Endothelial cell of umbilical vein (primary cell): Measurements from ENCODE around the gene IL1RL2. TPM values are rescaled to one million over a fixed set of nuclear protein-coding genes. Genes with fewer than 3 reads are reported as not detected.

Experiments used
- BruUV-seq: library from RNA; stranded (reverse); fragments of 400-500 nt; replicated peaks from 2 replicates; lab custom pipeline; 2021; lab: Mats Ljungman, UMichigan
- CTCF ChIA-PET: fragments of 300-600, 350-600 bp; sonication (Branson Sonifier 250); formaldehyde crosslinking; loops from one replicate; lab custom pipeline; 2021; ENCODE audit warnings: antibody characterized with exemption, inconsistent platforms; lab: Charles Lee
- POLR2A ChIA-PET: fragments of 300-600, 350-600 bp; sonication (Branson Sonifier 250); formaldehyde crosslinking; loops from one replicate; lab custom pipeline; 2021; ENCODE audit warnings: antibody characterized with exemption, inconsistent platforms; lab: Charles Lee
- DNase-seq: peaks from one replicate; pipeline ENCODE4 v3.0.0-alpha.2; 2011; ENCODE audit warnings: low read depth, low spot score
- FAIRE-seq: peaks from 2 replicates; lab custom pipeline; 2011; peaks lifted over from hg19 to GRCh38; lab: Jason Lieb, UNC
- H2AFZ ChIP-seq: 2 replicates; pipeline ENCODE4 v1.6.0; 2012; ENCODE audit warnings: low read depth, low read length, control low read depth, inconsistent platforms
- H3K27ac ChIP-seq: 2 replicates; pipeline ENCODE4 v1.5.1; 2011; ENCODE audit warnings: low read depth, mild to moderate bottlenecking, control low read depth, low read length, moderate library complexity; ENCODE audit not compliant: insufficient read depth
- H3K27me3 ChIP-seq, 2 experiments: 2 replicates each; pipeline versions ENCODE4 v1.6.0 to v1.6.1; 2011; ENCODE audit warnings: low read length in 2 of 2, mixed read lengths in 1 of 2; ENCODE audit not compliant: control insufficient read depth in 2 of 2, insufficient read depth in 2 of 2
- H3K36me3 ChIP-seq, 2 experiments: 2 replicates in 1 of 2; 3 replicates in 1 of 2; pipeline ENCODE4 v1.5.1; 2011; ENCODE audit warnings: low read length in 2 of 2, mild to moderate bottlenecking in 1 of 2, moderate library complexity in 1 of 2; ENCODE audit not compliant: control insufficient read depth in 2 of 2, insufficient read depth in 2 of 2; ENCODE audit errors: extremely low read depth in 1 of 2
- H3K4me1 ChIP-seq: 3 replicates; pipeline ENCODE4 v1.5.1; 2011; ENCODE audit warnings: mild to moderate bottlenecking, low read length; ENCODE audit not compliant: control insufficient read depth, insufficient read depth; ENCODE audit errors: extremely low read depth
- H3K4me2 ChIP-seq: 2 replicates; pipeline ENCODE4 v1.6.1; 2011; ENCODE audit warnings: low read length, control low read depth, mixed read lengths; ENCODE audit not compliant: insufficient read depth
- H3K4me3 ChIP-seq, 3 experiments: fragments of 200-600 bp in 1 of 3; sonication (generic), shearing (Covaris generic) in 1 of 3; replicated peaks in 1 of 3; 2 replicates each; pipeline ENCODE4 v1.5.1; 2011 to 2016; ENCODE audit warnings: control low read depth in 3 of 3, low read length in 3 of 3, mild to moderate bottlenecking in 2 of 3, inconsistent platforms in 1 of 3, low read depth in 1 of 3, moderate library complexity in 1 of 3; ENCODE audit not compliant: insufficient read depth in 1 of 3
- H3K79me2 ChIP-seq: 2 replicates; pipeline ENCODE4 v1.6.0; 2012; ENCODE audit warnings: low read length, inconsistent platforms; ENCODE audit not compliant: control insufficient read depth, insufficient read depth
- H3K9ac ChIP-seq: replicated peaks from 2 replicates; pipeline ENCODE3; 2011; ENCODE audit warnings: low read length, control low read depth; ENCODE audit not compliant: insufficient read depth; ENCODE audit errors: extremely low read depth
- H3K9me1 ChIP-seq: replicated peaks from 3 replicates; pipeline ENCODE4 v1.6.0; 2011; ENCODE audit warnings: mild to moderate bottlenecking, low read length; ENCODE audit not compliant: control insufficient read depth, insufficient read depth; ENCODE audit errors: extremely low read depth
- H3K9me3 ChIP-seq: replicated peaks from 2 replicates; pipeline ENCODE4 v1.5.1; 2012; ENCODE audit warnings: low read length, inconsistent platforms; ENCODE audit not compliant: control insufficient read depth, insufficient read depth
- H4K20me1 ChIP-seq: replicated peaks from 2 replicates; pipeline ENCODE3; 2011; ENCODE audit warnings: mild to moderate bottlenecking, low read length; ENCODE audit not compliant: control insufficient read depth, insufficient read depth; ENCODE audit errors: extremely low read depth
- FOS ChIP-seq: IDR thresholded peaks from 2 replicates; pipeline ENCODE4 v1.6.1; 2011; ENCODE audit warnings: mild to moderate bottlenecking, low read length, moderate library complexity, borderline replicate concordance; ENCODE audit not compliant: insufficient read depth
- MYC ChIP-seq: IDR thresholded peaks from one replicate; pipeline ENCODE4 v1.6.1; 2011; ENCODE audit warnings: mild to moderate bottlenecking, low read depth, low read length
- POLR2AphosphoS5 ChIP-seq: IDR thresholded peaks from 2 replicates; pipeline ENCODE4 v1.6.1; 2012; ENCODE audit warnings: low read depth, mild to moderate bottlenecking, control low read depth, low read length, moderate library complexity; ENCODE audit not compliant: insufficient read depth
- dilution Hi-C: fragments of 300-500 bp; cut with MboI; formaldehyde crosslinking; loops from one replicate; pipeline ENCODE4 v1.15.0; 2019; ENCODE audit warnings: low sequenced_read_pairs; ENCODE audit not compliant: extremely low pct_ligation_motif_present
- intact Hi-C: fragments of 100-400 bp; cut with micrococcal nuclease; formaldehyde crosslinking; loops from one replicate; pipeline ENCODE4 v1.10.0; 2022
- polyA plus RNA-seq, 4 experiments: library from polyadenylated mRNA; depleted of rRNA in 3 of 4; stranded (reverse) in 3 of 4; unstranded in 1 of 4; fragments of >200 nt; gene quantifications; 2 replicates each; pipeline versions ENCODE4 v1.2.1 to v1.2.3, GENCODE V29; 2011 to 2012; ENCODE audit warnings: missing spikeins in 1 of 4
- total RNA-seq: library from RNA; stranded (reverse); gene quantifications from 2 replicates; pipeline ENCODE4 v1.2.3, GENCODE V29; 2021
- TF ChIP-seq, protein P1 (sequence below), 2 donors: IDR thresholded peaks; 1 replicate in 1 of 2; 2 replicates in 1 of 2; pipeline ENCODE4 v1.5.1; 2011; ENCODE audit warnings: low read length in 2 of 2, mild to moderate bottlenecking in 2 of 2, moderate library complexity in 2 of 2, control low read depth in 1 of 2, inconsistent platforms in 1 of 2, low read depth in 1 of 2; ENCODE audit not compliant: insufficient read depth in 1 of 2; ENCODE audit errors: extremely low read depth in 1 of 2

Gene IL1RL2
- total and polyA plus RNA-seq, 2 donors (not counting 3 experiments of a cell fraction or from before 2014, with no cell fraction given), result 0.11 TPM; not detected in 1

DNA sequence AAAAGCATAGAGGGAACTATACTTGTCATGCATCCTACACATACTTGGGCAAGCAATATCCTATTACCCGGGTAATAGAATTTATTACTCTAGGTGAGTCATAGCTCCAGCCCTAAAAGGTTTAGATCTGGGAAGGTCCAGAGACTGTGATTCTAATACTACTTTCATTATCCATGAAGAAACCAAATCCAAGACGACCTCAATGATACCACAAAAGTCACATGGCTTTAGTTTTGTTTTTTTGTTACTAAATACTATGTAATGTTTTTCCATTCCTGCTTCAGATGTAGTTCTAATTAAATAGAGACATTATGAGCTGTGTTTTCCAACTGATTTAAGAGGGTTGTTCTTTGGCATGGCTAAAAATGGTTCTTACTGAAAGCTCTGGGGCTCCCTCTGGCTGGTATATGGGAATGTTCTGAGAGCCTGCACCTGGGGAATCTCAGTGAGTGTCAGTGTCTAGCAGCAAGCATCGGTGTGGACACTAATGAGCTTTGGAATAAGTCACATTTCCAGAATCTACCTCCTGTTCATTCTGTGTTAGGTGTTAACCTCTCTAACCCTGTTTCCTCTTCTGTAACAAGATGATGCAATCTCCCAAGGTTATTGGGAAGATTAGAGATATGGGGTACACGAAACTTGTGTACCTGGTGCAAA is 20.5 kb upstream of the IL1RL2 start:
- CTCF ChIA-PET, result interaction anchor here (0.5 to 5.0 kb wide), 30 partner anchors 8 to 824 kb away, joined by 3 to 79 read pairs (median 4); partner anchors contain the start of genes IL18R1 and IL1R1
- FAIRE-seq (no peak), DNase-seq (peak; percentile 59)
- no peaks in the 10 kb centered on the region for H3K36me3 ChIP-seq
- POLR2A ChIA-PET, result no interaction called here
- intact Hi-C loops, result loop anchor here (1.0 kb wide), 1 partner anchor 146 kb away; no protein-coding TSS in a partner anchor
- H3K27ac ChIP-seq, result no peak overlapping the region
- no peak overlapping the region for H3K4me2 ChIP-seq
- H3K9me3 ChIP-seq, result no peaks in the 10 kb centered on the region
- no peaks in the 10 kb centered on the region for H4K20me1 ChIP-seq
- no peak overlapping the region for H3K9ac ChIP-seq
- no peaks in the 10 kb centered on the region for H3K79me2 ChIP-seq
- H3K9me1 ChIP-seq, result no peaks in the 10 kb centered on the region
- no peak overlapping the region for H3K4me3 ChIP-seq
- H2AFZ ChIP-seq, result no peak overlapping the region
- TF ChIP-seq, protein P1, sequence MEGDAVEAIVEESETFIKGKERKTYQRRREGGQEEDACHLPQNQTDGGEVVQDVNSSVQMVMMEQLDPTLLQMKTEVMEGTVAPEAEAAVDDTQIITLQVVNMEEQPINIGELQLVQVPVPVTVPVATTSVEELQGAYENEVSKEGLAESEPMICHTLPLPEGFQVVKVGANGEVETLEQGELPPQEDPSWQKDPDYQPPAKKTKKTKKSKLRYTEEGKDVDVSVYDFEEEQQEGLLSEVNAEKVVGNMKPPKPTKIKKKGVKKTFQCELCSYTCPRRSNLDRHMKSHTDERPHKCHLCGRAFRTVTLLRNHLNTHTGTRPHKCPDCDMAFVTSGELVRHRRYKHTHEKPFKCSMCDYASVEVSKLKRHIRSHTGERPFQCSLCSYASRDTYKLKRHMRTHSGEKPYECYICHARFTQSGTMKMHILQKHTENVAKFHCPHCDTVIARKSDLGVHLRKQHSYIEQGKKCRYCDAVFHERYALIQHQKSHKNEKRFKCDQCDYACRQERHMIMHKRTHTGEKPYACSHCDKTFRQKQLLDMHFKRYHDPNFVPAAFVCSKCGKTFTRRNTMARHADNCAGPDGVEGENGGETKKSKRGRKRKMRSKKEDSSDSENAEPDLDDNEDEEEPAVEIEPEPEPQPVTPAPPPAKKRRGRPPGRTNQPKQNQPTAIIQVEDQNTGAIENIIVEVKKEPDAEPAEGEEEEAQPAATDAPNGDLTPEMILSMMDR (IDR thresholded peaks at IDR 0.05; ENCODE audit: extremely low read depth in 1 of 2, insufficient read depth in 1 of 2, low read depth in 1 of 2, low read length in 2 of 2), result peak in 1 of 2 donors; percentile 46
- TF ChIP-seq POLR2AphosphoS5, result no peak
- no peak for TF ChIP-seq MYC
- TF ChIP-seq FOS, result no peak
- BruUV-seq, result no TSS peak
- dilution Hi-C loops, result no loop called here
- H3K4me1 ChIP-seq, result no peaks in the 10 kb centered on the region
- H3K27me3 ChIP-seq, result no peaks in the 10 kb centered on the region
